Loucy (cell line): ENCODE data around the gene PDXDC1.

ENCODE experiments used
- H2AFZ ChIP-seq: fragments of 200-600 bp; sonication (generic); 2 replicates; pipeline ENCODE4 v1.6.0; 2016; ENCODE audit warnings: antibody characterized with exemption, mild to moderate bottlenecking, low read length, moderate library complexity
- H3F3A ChIP-seq: fragments of 200-600 bp; 2 replicates; pipeline ENCODE4 v1.6.0; 2016; ENCODE audit warnings: antibody characterized with exemption, low read depth, mild to moderate bottlenecking
- H3K27me3 ChIP-seq: fragments of 200-600 bp; sonication (generic); 2 replicates; pipeline ENCODE4 v1.6.1; 2014; ENCODE audit warnings: low read length, mild to moderate bottlenecking; ENCODE audit not compliant: insufficient read depth, poor library complexity, severe bottlenecking
- H3K36me3 ChIP-seq: fragments of 200-600 bp; sonication (generic); 2 replicates; pipeline ENCODE4 v1.6.1; 2016; ENCODE audit warnings: low read length; ENCODE audit not compliant: insufficient read depth
- H3K4me1 ChIP-seq: fragments of 200-600 bp; sonication (generic); 2 replicates; pipeline ENCODE4 v1.5.1; 2014; ENCODE audit warnings: low read length, mild to moderate bottlenecking; ENCODE audit not compliant: insufficient read depth, poor library complexity, severe bottlenecking
- H3K4me2 ChIP-seq: fragments of 200-600 bp; sonication (generic); 2 replicates; pipeline ENCODE4 v1.6.0; 2014; ENCODE audit warnings: antibody characterized with exemption, low read length, low read depth, mild to moderate bottlenecking; ENCODE audit not compliant: poor library complexity, severe bottlenecking
- H3K4me3 ChIP-seq: fragments of 200-600 bp; sonication (generic); 2 replicates; pipeline ENCODE4 v1.5.1; 2014; ENCODE audit warnings: low read length, mild to moderate bottlenecking, mixed read lengths; ENCODE audit not compliant: poor library complexity, severe bottlenecking
- H3K79me2 ChIP-seq: fragments of 200-600 bp; sonication (generic); 2 replicates; pipeline ENCODE4 v1.6.1; 2014; ENCODE audit warnings: low read length; ENCODE audit not compliant: insufficient read depth
- H3K9ac ChIP-seq: fragments of 200-600 bp; sonication (generic); 2 replicates; pipeline ENCODE4 v1.6.0; 2014; ENCODE audit warnings: mild to moderate bottlenecking, low read depth, low read length, moderate library complexity; ENCODE audit not compliant: poor library complexity, severe bottlenecking
- H3K9me2 ChIP-seq: fragments of 200-600 bp; sonication (generic); replicated peaks from 2 replicates; pipeline ENCODE4 v1.6.1; 2016; ENCODE audit warnings: low read depth, low read length, mixed read lengths
- H3K9me3 ChIP-seq: fragments of 200-600 bp; sonication (generic); 2 replicates; pipeline ENCODE4 v1.6.1; 2014; ENCODE audit warnings: mild to moderate bottlenecking, antibody characterized with exemption, low read length, low read depth; ENCODE audit not compliant: insufficient read depth
- H4K20me1 ChIP-seq: fragments of 200-600 bp; sonication (generic); 2 replicates; pipeline ENCODE4 v1.6.0; 2014; ENCODE audit warnings: antibody characterized with exemption, low read length, mild to moderate bottlenecking; ENCODE audit not compliant: insufficient read depth, poor library complexity, severe bottlenecking
- CTCF ChIP-seq: fragments of 200-600 bp; sonication (generic); conservative IDR thresholded peaks from 2 replicates; pipeline ENCODE4 v1.5.1; 2014; ENCODE audit warnings: mild to moderate bottlenecking, antibody characterized with exemption, low read length
- EZH2phosphoT487 ChIP-seq: fragments of 200-600 bp; IDR thresholded peaks from 2 replicates; pipeline ENCODE4 v1.6.1; 2018; ENCODE audit warnings: antibody characterized with exemption, mild to moderate bottlenecking, moderate library complexity, borderline replicate concordance

PDXDC1 gene

GRCh38 chr16:15052747-15053476 is 78.1 kb downstream of the PDXDC1 start:
- Histone ChIP-seq H3F3A (no peaks in the 10 kb centered on the region), H3K4me2 (no peak overlapping the region)

GRCh38 chr16:15053904-15054303 is 79.1 kb downstream of the PDXDC1 start:
- peak overlapping the region; percentile 79 for H3K4me2 ChIP-seq
- no peaks in the 10 kb centered on the region for H3F3A ChIP-seq
- TF ChIP-seq CTCF (no peak), EZH2phosphoT487 (no peak)
- no peak overlapping the region for H3K4me3 ChIP-seq
- H2AFZ ChIP-seq = no peak overlapping the region
- no peaks in the 10 kb centered on the region for H3K4me1 ChIP-seq
- H3K27me3 ChIP-seq = no peaks in the 10 kb centered on the region
- H3K9me2 ChIP-seq = no peaks in the 10 kb centered on the region
- H4K20me1 ChIP-seq = no peaks in the 10 kb centered on the region
- no peak overlapping the region for H3K9ac ChIP-seq
- no peaks in the 10 kb centered on the region for H3K36me3 ChIP-seq
- H3K9me3 ChIP-seq = no peaks in the 10 kb centered on the region
- H3K79me2 ChIP-seq = peaks cover 15% of the 10 kb centered on the region; the same call in 1 of the 2 replicates

More at GRCh38 chr16:15052747-15053476, 78.1 kb downstream of the PDXDC1 start:
- TF ChIP-seq EZH2phosphoT487 (no peak), CTCF (no peak)
- Histone ChIP-seq H4K20me1 (no peaks in the 10 kb centered on the region), H2AFZ (no peak overlapping the region), H3K9me3 (no peaks in the 10 kb centered on the region), H3K79me2 (peaks cover 15% of the 10 kb centered on the region; the same call in 1 of the 2 replicates), H3K9ac (no peak overlapping the region), H3K4me3 (no peak overlapping the region), H3K4me1 (no peaks in the 10 kb centered on the region), H3K27me3 (no peaks in the 10 kb centered on the region), H3K9me2 (no peaks in the 10 kb centered on the region), H3K36me3 (no peaks in the 10 kb centered on the region)

- Histone ChIP-seq H3K4me1 (no peaks in the 10 kb centered on the region), H3K9me2 (no peaks in the 10 kb centered on the region), H3K4me3 (peak overlapping the region; percentile 82), H3F3A (no peaks in the 10 kb centered on the region), H3K36me3 (no peaks in the 10 kb centered on the region), H2AFZ (peak overlapping the region; percentile 93; the same call in 1 of the 2 replicates), H3K27me3 (no peaks in the 10 kb centered on the region), H3K4me2 (peak overlapping the region; percentile 79), H3K9ac (peak overlapping the region; percentile 76), H3K9me3 (no peaks in the 10 kb centered on the region), H3K79me2 (peaks cover 15% of the 10 kb centered on the region; the same call in 1 of the 2 replicates), H4K20me1 (no peaks in the 10 kb centered on the region)
- TF ChIP-seq EZH2phosphoT487 = no peak
- TF ChIP-seq CTCF = no peak
These were observed 79.7 kb downstream of the PDXDC1 start for GRCh38 chr16:15054357-15055140.
